Measurements from ENCODE around the gene DPH1. TPM values are rescaled to one million over a fixed set of nuclear protein-coding genes. Genes with fewer than 3 reads are reported as not detected.

Gene DPH1
- total RNA-seq, 1 donor from 2014 or later, result 24.1 TPM

- DNase-seq (ENCODE audit: missing footprints), result no peak
- intact Hi-C loops (cut with DNase I), result no loop called here
- peak; percentile 18 for ATAC-seq
These were observed 6.0 kb upstream of the DPH1 start for GRCh38 chr17:2023692-2024571.

GRCh38 chr17:2024572-2025219 lies 5.3 kb upstream of the DPH1 start:
- DNase-seq (ENCODE audit: missing footprints) (no peak), ATAC-seq (no peak)
- intact Hi-C loops (cut with DNase I), result no loop called here

GRCh38 chr17:2025220-2025621 lies 4.7 kb upstream of the DPH1 start, which contains the start of gene RTN4RL1:
RTN4RL1 (minus strand) TSS chr17:2025334; CDS start chr17:2024865, 469 bp downstream.
- DNase-seq (ENCODE audit: missing footprints) (peak; percentile 87), ATAC-seq (peak; percentile 72)
- intact Hi-C loops (cut with DNase I), result no loop called here

- DNase-seq (ENCODE audit: missing footprints), result peak; percentile 83
- intact Hi-C loops (cut with DNase I), result loop anchor here (1.0 kb wide), 1 partner anchor 117 kb away; no protein-coding TSS in a partner anchor
- ATAC-seq, result peak; percentile 55
These were observed 4.2 kb upstream of the DPH1 start for GRCh38 chr17:2025622-2026309.

GRCh38 chr17:2027528-2028233 lies 2.3 kb upstream of the DPH1 start:
- no peak for ATAC-seq
- DNase-seq (ENCODE audit: missing footprints), result no peak
- intact Hi-C loops (cut with DNase I), result no loop called here

GRCh38 chr17:2028234-2028614 lies 1.7 kb upstream of the DPH1 start:
- ATAC-seq, result no peak
- DNase-seq (ENCODE audit: missing footprints), result no peak
- intact Hi-C loops (cut with DNase I), result no loop called here

GRCh38 chr17:2028737-2029136 lies 1.2 kb upstream of the DPH1 start:
- DNase-seq (ENCODE audit: missing footprints) (no peak), ATAC-seq (no peak)
- intact Hi-C loops (cut with DNase I), result no loop called here

GRCh38 chr17:2030779-2031163 lies 818 bp downstream of the DPH1 start:
- peak; percentile 53 for DNase-seq (ENCODE audit: missing footprints)
- intact Hi-C loops (cut with DNase I), result no loop called here
- no peak for ATAC-seq

GRCh38 chr17:2033153-2033552 lies 3.2 kb downstream of the DPH1 start:
- intact Hi-C loops (cut with DNase I), result no loop called here
- no peak for DNase-seq (ENCODE audit: missing footprints)
- no peak for ATAC-seq

GRCh38 chr17:2034157-2034556 lies 4.2 kb downstream of the DPH1 start:
- ATAC-seq (no peak), DNase-seq (ENCODE audit: missing footprints) (no peak)
- intact Hi-C loops (cut with DNase I), result no loop called here

- intact Hi-C loops (cut with DNase I), result no loop called here
- DNase-seq (ENCODE audit: missing footprints) (no peak), ATAC-seq (no peak)
These were observed 5.0 kb downstream of the DPH1 start for GRCh38 chr17:2034806-2035540.

GRCh38 chr17:2035541-2036488 lies 5.9 kb downstream of the DPH1 start:
- DNase-seq (ENCODE audit: missing footprints), result no peak
- no peak for ATAC-seq
- intact Hi-C loops (cut with DNase I), result no loop called here

GRCh38 chr17:2037155-2037554 lies 7.2 kb downstream of the DPH1 start:
- ATAC-seq, result no peak
- intact Hi-C loops (cut with DNase I), result no loop called here
- no peak for DNase-seq (ENCODE audit: missing footprints)

- intact Hi-C loops (cut with DNase I), result loop anchor here (5.0 to 10.0 kb wide), 3 partner anchors 328 to 476 kb away; partner anchors contain the start of genes PITPNA and TLCD2
- no peak for ATAC-seq
- no peak for DNase-seq (ENCODE audit: missing footprints)
These were observed 10.4 kb downstream of the DPH1 start for GRCh38 chr17:2040219-2040827.

- intact Hi-C loops (cut with DNase I), result loop anchor here (5.0 to 10.0 kb wide), 3 partner anchors 329 to 476 kb away; partner anchors contain the start of genes PITPNA and TLCD2
- DNase-seq (ENCODE audit: missing footprints) (no peak), ATAC-seq (no peak)
These were observed 11.1 kb downstream of the DPH1 start for GRCh38 chr17:2040942-2041560.
